Measurements from ENCODE around the gene SPEG. TPM values are rescaled to one million over a fixed set of nuclear protein-coding genes. Genes with fewer than 3 reads are reported as not detected.

The SPEG gene
- total and polyA plus RNA-seq, 2 donors (not counting 3 experiments of a cell fraction or from before 2014, with no cell fraction given) = 0.84 to 3.5 TPM

DNA sequence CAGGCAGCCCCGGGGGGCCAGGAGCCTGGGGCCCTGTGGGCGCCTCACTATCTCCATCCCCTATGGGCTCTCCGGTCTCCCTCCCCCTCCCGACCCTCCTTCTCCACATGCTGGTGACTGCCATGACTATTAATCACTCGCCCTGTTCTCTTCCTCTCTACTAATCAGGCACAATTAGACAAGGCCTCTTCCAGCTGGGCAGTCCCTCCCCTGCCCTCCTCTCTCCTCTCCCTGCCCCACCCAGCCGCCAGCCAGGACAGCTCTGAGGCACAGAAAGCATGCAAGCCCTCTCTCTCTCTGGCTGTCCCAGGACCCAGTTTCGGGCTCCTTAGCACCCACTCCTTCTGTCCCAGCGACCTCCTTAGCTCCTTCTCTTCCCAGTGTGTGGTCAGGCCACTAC lies 85.4 kb downstream of the SPEG start:
- H3K27ac ChIP-seq (ENCODE audit: insufficient read depth, low read depth, low read length) = no peak overlapping the region
- H3K27me3 ChIP-seq (ENCODE audit: control insufficient read depth in 2 of 2, insufficient read depth in 2 of 2, low read length in 2 of 2) = peaks cover 57 to 59% of the 10 kb centered on the region in 2 experiments
- H3K9me1 ChIP-seq (replicated peaks; ENCODE audit: control insufficient read depth, extremely low read depth, insufficient read depth, low read length) = no peaks in the 10 kb centered on the region
- no peak overlapping the region for H3K4me2 ChIP-seq (ENCODE audit: insufficient read depth, low read length)
- no TSS peak for BruUV-seq (replicated peaks)
- H4K20me1 ChIP-seq (replicated peaks; ENCODE audit: control insufficient read depth, extremely low read depth, insufficient read depth, low read length) = no peaks in the 10 kb centered on the region
- ChIA-PET POLR2A (no interaction called here), CTCF (interaction anchor here (1.0 to 5.3 kb wide), 8 partner anchors 9 to 117 kb away, joined by 3 to 86 read pairs (median 9); partner anchors contain the start of gene GMPPA)
- no peaks in the 10 kb centered on the region for H3K36me3 ChIP-seq (ENCODE audit: control insufficient read depth in 2 of 2, extremely low read depth in 1 of 2, insufficient read depth in 2 of 2, low read length in 2 of 2)
- DNase-seq (ENCODE audit: low read depth, low spot score) = no peak
- H3K79me2 ChIP-seq (ENCODE audit: control insufficient read depth, insufficient read depth, low read length) = no peaks in the 10 kb centered on the region
- TF ChIP-seq EZH2 (IDR thresholded peaks at IDR 0.05; ENCODE audit: borderline replicate concordance, low read depth, low read length, severe bottlenecking) (no peak), GATA2 (IDR thresholded peaks at IDR 0.05; ENCODE audit: insufficient read depth, insufficient read length, low read depth, low read length) (no peak), FOS (IDR thresholded peaks at IDR 0.05; ENCODE audit: borderline replicate concordance, insufficient read depth, low read length) (no peak), POLR2AphosphoS5 (IDR thresholded peaks at IDR 0.05; ENCODE audit: insufficient read depth, low read depth, low read length) (no peak), POLR2A (IDR thresholded peaks at IDR 0.05; ENCODE audit: low read depth, low read length) (no peak), JUN (IDR thresholded peaks at IDR 0.05; ENCODE audit: borderline replicate concordance, insufficient read depth, insufficient read length, low read depth) (no peak), MYC (IDR thresholded peaks at IDR 0.05; ENCODE audit: low read depth, low read length) (no peak)
- TF ChIP-seq, protein P1, sequence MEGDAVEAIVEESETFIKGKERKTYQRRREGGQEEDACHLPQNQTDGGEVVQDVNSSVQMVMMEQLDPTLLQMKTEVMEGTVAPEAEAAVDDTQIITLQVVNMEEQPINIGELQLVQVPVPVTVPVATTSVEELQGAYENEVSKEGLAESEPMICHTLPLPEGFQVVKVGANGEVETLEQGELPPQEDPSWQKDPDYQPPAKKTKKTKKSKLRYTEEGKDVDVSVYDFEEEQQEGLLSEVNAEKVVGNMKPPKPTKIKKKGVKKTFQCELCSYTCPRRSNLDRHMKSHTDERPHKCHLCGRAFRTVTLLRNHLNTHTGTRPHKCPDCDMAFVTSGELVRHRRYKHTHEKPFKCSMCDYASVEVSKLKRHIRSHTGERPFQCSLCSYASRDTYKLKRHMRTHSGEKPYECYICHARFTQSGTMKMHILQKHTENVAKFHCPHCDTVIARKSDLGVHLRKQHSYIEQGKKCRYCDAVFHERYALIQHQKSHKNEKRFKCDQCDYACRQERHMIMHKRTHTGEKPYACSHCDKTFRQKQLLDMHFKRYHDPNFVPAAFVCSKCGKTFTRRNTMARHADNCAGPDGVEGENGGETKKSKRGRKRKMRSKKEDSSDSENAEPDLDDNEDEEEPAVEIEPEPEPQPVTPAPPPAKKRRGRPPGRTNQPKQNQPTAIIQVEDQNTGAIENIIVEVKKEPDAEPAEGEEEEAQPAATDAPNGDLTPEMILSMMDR (IDR thresholded peaks at IDR 0.05; ENCODE audit: extremely low read depth in 1 of 2, insufficient read depth in 1 of 2, low read depth in 1 of 2, low read length in 2 of 2) = no peak
- TF ChIP-seq, protein P2, sequence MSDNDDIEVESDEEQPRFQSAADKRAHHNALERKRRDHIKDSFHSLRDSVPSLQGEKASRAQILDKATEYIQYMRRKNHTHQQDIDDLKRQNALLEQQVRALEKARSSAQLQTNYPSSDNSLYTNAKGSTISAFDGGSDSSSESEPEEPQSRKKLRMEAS (IDR thresholded peaks at IDR 0.05; ENCODE audit: insufficient read depth, insufficient read length) = no peak
- H3K4me1 ChIP-seq (ENCODE audit: control insufficient read depth, extremely low read depth, insufficient read depth, low read length) = no peaks in the 10 kb centered on the region
- H3K9me3 ChIP-seq (replicated peaks; ENCODE audit: control insufficient read depth, insufficient read depth, low read length) = no peaks in the 10 kb centered on the region
- no peak for FAIRE-seq
- intact Hi-C loops (cut with micrococcal nuclease) (loop anchor here (2.0 kb wide), 1 partner anchor 43 kb away; no protein-coding TSS in a partner anchor), dilution Hi-C loops (cut with MboI; ENCODE audit: extremely low pct_ligation_motif_present, low sequenced_read_pairs) (no loop called here)
- no peak overlapping the region for H3K9ac ChIP-seq (replicated peaks; ENCODE audit: extremely low read depth, insufficient read depth, low read length)
- no peak overlapping the region for H2AFZ ChIP-seq (ENCODE audit: low read depth, low read length)
- no peak overlapping the region for H3K4me3 ChIP-seq (replicated peaks in 1 of 3; ENCODE audit: insufficient read depth in 1 of 3, low read depth in 1 of 3, low read length in 3 of 3)
